H1 (cell line): Measurements from ENCODE around the gene PPP1R1B. TPM values are rescaled to one million over a fixed set of nuclear protein-coding genes. Genes with fewer than 3 reads are reported as not detected.

Source experiments
- ATF2 ChIP-seq: IDR thresholded peaks from 2 replicates; pipeline ENCODE4 v1.6.1; 2012; ENCODE audit warnings: low read length, inconsistent platforms
- BACH1 ChIP-seq: IDR thresholded peaks from 2 replicates; pipeline ENCODE4 v1.6.1; 2012; ENCODE audit warnings: low read length, improper control_type of control experiment
- CTBP2 ChIP-seq: IDR thresholded peaks from 2 replicates; pipeline ENCODE4 v1.7.0; 2011; ENCODE audit warnings: borderline replicate concordance, mild to moderate bottlenecking, moderate library complexity, mixed read lengths, low read length; ENCODE audit not compliant: insufficient read depth, insufficient read length
- E2F6 ChIP-seq: IDR thresholded peaks from 2 replicates; pipeline ENCODE4 v1.6.1; 2012; ENCODE audit warnings: inconsistent platforms
- NANOG ChIP-seq: IDR thresholded peaks from 2 replicates; pipeline ENCODE4 v1.6.1; 2011; ENCODE audit warnings: low read length, low read depth, mild to moderate bottlenecking, inconsistent platforms; ENCODE audit not compliant: insufficient read depth, poor library complexity, severe bottlenecking
- POU5F1 ChIP-seq: IDR thresholded peaks from 2 replicates; pipeline ENCODE4 v1.6.1; 2011; ENCODE audit warnings: low read depth, mild to moderate bottlenecking, low read length, moderate library complexity
- polyA plus RNA-seq, 7 experiments: library from polyadenylated mRNA; depleted of rRNA in 3 of 7; stranded (reverse) in 5 of 7; unstranded in 2 of 7; fragments of >200 nt in 5 of 7; fragments of 200-250 nt in 2 of 7; gene quantifications; 1 replicate in 5 of 7; 2 replicates in 1 of 7; 4 replicates in 1 of 7; pipeline versions ENCODE4 v1.2.1 to v1.2.3, GENCODE V29; 2011 to 2013; ENCODE audit warnings: missing spikeins in 2 of 7, mixed read lengths in 2 of 7
- total RNA-seq: library from RNA; stranded (reverse); fragmentation: NEBNext Ultra II Directional; extraction: Animal tissue kit (Norgen Biotek cat#: 25700); gene quantifications from 2 replicates; pipeline ENCODE4 v1.2.1, GENCODE V29; 2021

The PPP1R1B gene
- total and polyA plus RNA-seq, 2 of the 8 experiments (the other 6 are each of a cell fraction or from before 2014, with no cell fraction given), result 10.7 to 22.3 TPM

GRCh38 chr17:39671651-39672521, 45.1 kb downstream of the PPP1R1B start (continued):
- TF ChIP-seq ATF2 (no peak), E2F6 (no peak), NANOG (no peak), POU5F1 (no peak), BACH1 (no peak), CTBP2 (no peak)
